Progenitor cell of endocrine pancreas (in vitro differentiated cells): Measurements from ENCODE around the gene ACY1. TPM values are rescaled to one million over a fixed set of nuclear protein-coding genes. Genes with fewer than 3 reads are reported as not detected.
A peak's percentile ranks its signal among the peaks of the same experiment; 100 is the strongest.

Experiments used
- DNase-seq: peaks from one replicate; pipeline ENCODE4 v3.0.0; 2021; ENCODE audit warnings: low spot score; ENCODE audit not compliant: unreplicated experiment
- H3K27ac Mint-ChIP-seq: 2 replicates; pipeline ENCODE4 v1.8.0; 2021; ENCODE audit warnings: mild to moderate bottlenecking, moderate library complexity, mixed read lengths
- H3K27me3 Mint-ChIP-seq: 2 replicates; pipeline ENCODE4 v1.8.0; 2021; ENCODE audit warnings: mixed read lengths
- H3K36me3 Mint-ChIP-seq: 2 replicates; pipeline ENCODE4 v1.8.0; 2022; ENCODE audit warnings: mixed read lengths; ENCODE audit not compliant: insufficient read depth
- H3K4me1 Mint-ChIP-seq: 2 replicates; pipeline ENCODE4 v1.8.0; 2021; ENCODE audit warnings: low read depth, mixed read lengths
- H3K4me3 Mint-ChIP-seq: 2 replicates; pipeline ENCODE4 v1.8.0; 2021; ENCODE audit warnings: low read depth, mild to moderate bottlenecking, moderate library complexity, mixed read lengths
- H3K9me3 Mint-ChIP-seq: 2 replicates; pipeline ENCODE4 v1.8.0; 2021; ENCODE audit warnings: low read depth, mixed read lengths
- CTCF ChIP-seq: fragments of 200-600 bp; sonication (generic); IDR thresholded peaks from one replicate; pipeline ENCODE4 v1.5.0; 2021; ENCODE audit warnings: antibody characterized with exemption, mild to moderate bottlenecking; ENCODE audit not compliant: unreplicated experiment
- total RNA-seq: library from RNA; stranded (reverse); gene quantifications from 2 replicates; pipeline ENCODE4 v1.2.1, GENCODE V29; 2021

Gene ACY1
- total RNA-seq, 1 donor from 2014 or later, result 38.0 TPM

GRCh38 chr3:51937014-51937413 is 46.3 kb upstream of the ACY1 start:
- Mint-ChIP-seq H3K36me3 (peaks cover 7% of the 10 kb centered on the region), H3K4me1 (peaks cover 10% of the 10 kb centered on the region), H3K9me3 (no peaks in the 10 kb centered on the region), H3K27ac (no peak overlapping the region), H3K4me3 (no peak overlapping the region), H3K27me3 (no peaks in the 10 kb centered on the region)
- TF ChIP-seq CTCF, result no peak
- no peak for DNase-seq

- Mint-ChIP-seq H3K9me3 (no peaks in the 10 kb centered on the region), H3K4me1 (peaks cover 12% of the 10 kb centered on the region), H3K36me3 (peaks cover 7% of the 10 kb centered on the region), H3K27me3 (no peaks in the 10 kb centered on the region), H3K4me3 (no peak overlapping the region), H3K27ac (no peak overlapping the region)
- no peak for DNase-seq
- TF ChIP-seq CTCF, result no peak
These were observed 45.5 kb upstream of the ACY1 start for GRCh38 chr3:51937611-51938450.

GRCh38 chr3:51938780-51939425 is 44.4 kb upstream of the ACY1 start:
- H3K9me3 Mint-ChIP-seq, result no peaks in the 10 kb centered on the region
- peaks cover 12% of the 10 kb centered on the region for H3K4me1 Mint-ChIP-seq
- peak overlapping the region; percentile 29 for H3K27ac Mint-ChIP-seq
- H3K4me3 Mint-ChIP-seq, result peak overlapping the region; percentile 12
- TF ChIP-seq CTCF, result no peak
- H3K36me3 Mint-ChIP-seq, result peaks cover 7% of the 10 kb centered on the region
- H3K27me3 Mint-ChIP-seq, result no peaks in the 10 kb centered on the region
- no peak for DNase-seq

GRCh38 chr3:51940648-51941462 is 42.5 kb upstream of the ACY1 start:
- Mint-ChIP-seq H3K27ac (peak overlapping the region; percentile 13), H3K9me3 (no peaks in the 10 kb centered on the region), H3K36me3 (peaks cover 5% of the 10 kb centered on the region), H3K4me3 (peak overlapping the region; percentile 77), H3K27me3 (no peaks in the 10 kb centered on the region), H3K4me1 (peaks cover 12% of the 10 kb centered on the region)
- no peak for DNase-seq
- TF ChIP-seq CTCF, result no peak

GRCh38 chr3:51941463-51941797 is 41.9 kb upstream of the ACY1 start:
- Mint-ChIP-seq H3K36me3 (peaks cover 5% of the 10 kb centered on the region), H3K27ac (no peak overlapping the region), H3K4me1 (peaks cover 12% of the 10 kb centered on the region), H3K9me3 (no peaks in the 10 kb centered on the region), H3K27me3 (no peaks in the 10 kb centered on the region), H3K4me3 (peak overlapping the region; percentile 77)
- no peak for DNase-seq
- no peak for TF ChIP-seq CTCF
